OCI-LY1 (cell line): ENCODE measurements around the gene RBM45.

Source experiments
- EZH2 ChIP-seq: fragments of 200-600 bp; sonication (generic), shearing (Covaris generic); IDR thresholded peaks from 2 replicates; pipeline ENCODE4 v1.8.0; 2017; ENCODE audit warnings: borderline replicate concordance, mixed run types, mild to moderate bottlenecking, antibody characterized with exemption, low read length, moderate library complexity, mixed read lengths
- TF ChIP-seq, protein P1 (sequence below): fragments of 200-600 bp; sonication (generic), shearing (Covaris generic); IDR thresholded peaks from 2 replicates; pipeline ENCODE4 v1.5.1; 2017; ENCODE audit warnings: mild to moderate bottlenecking, antibody characterized with exemption, low read length, moderate library complexity, mixed read lengths

- TF ChIP-seq, protein P1, sequence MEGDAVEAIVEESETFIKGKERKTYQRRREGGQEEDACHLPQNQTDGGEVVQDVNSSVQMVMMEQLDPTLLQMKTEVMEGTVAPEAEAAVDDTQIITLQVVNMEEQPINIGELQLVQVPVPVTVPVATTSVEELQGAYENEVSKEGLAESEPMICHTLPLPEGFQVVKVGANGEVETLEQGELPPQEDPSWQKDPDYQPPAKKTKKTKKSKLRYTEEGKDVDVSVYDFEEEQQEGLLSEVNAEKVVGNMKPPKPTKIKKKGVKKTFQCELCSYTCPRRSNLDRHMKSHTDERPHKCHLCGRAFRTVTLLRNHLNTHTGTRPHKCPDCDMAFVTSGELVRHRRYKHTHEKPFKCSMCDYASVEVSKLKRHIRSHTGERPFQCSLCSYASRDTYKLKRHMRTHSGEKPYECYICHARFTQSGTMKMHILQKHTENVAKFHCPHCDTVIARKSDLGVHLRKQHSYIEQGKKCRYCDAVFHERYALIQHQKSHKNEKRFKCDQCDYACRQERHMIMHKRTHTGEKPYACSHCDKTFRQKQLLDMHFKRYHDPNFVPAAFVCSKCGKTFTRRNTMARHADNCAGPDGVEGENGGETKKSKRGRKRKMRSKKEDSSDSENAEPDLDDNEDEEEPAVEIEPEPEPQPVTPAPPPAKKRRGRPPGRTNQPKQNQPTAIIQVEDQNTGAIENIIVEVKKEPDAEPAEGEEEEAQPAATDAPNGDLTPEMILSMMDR = no peak
- TF ChIP-seq EZH2 = no peak
These were observed 3.0 kb downstream of the RBM45 start for GRCh38 chr2:178115271-178115670.
